HepG2 (cell line): ENCODE data around the gene RAC3. TPM values are rescaled to one million over a fixed set of nuclear protein-coding genes. Genes with fewer than 3 reads are reported as not detected.

Source experiments
- ATAC-seq: fragments of 200-7000 bp; cut with Tn5 transposase; 3 replicates; pipeline ENCODE4 v1.9.1; 2020; ENCODE audit warnings: mild to moderate bottlenecking, moderate library complexity
- BruUV-seq: library from RNA; stranded (reverse); fragments of 400-500 nt; replicated peaks from 2 replicates; lab custom pipeline; 2021; lab: Mats Ljungman, UMichigan
- CTCF ChIA-PET: fragments of 300-600 bp; formaldehyde crosslinking; extraction: SDS; loops from one replicate; lab custom pipeline; 2021; ENCODE audit warnings: low total read pairs, inconsistent platforms, low intra/inter-chr PET ratio; lab: Yijun Ruan, JAX
- POLR2A ChIA-PET: fragments of 350-600 bp; sonication (Branson Sonifier 250); formaldehyde crosslinking; loops from one replicate; lab custom pipeline; 2020; ENCODE audit warnings: antibody characterized with exemption, inconsistent platforms; lab: Yijun Ruan, JAX
- DNase-seq: peaks from one replicate; pipeline ENCODE4 v3.0.0-alpha.2; 2015; ENCODE audit warnings: low spot score
- FAIRE-seq: peaks from 3 replicates; lab custom pipeline; 2011; peaks lifted over from hg19 to GRCh38; lab: Jason Lieb, UNC
- H2AFZ ChIP-seq: one replicate; pipeline ENCODE4 v1.6.1; 2011; ENCODE audit warnings: low read length, inconsistent platforms
- H3K27ac ChIP-seq: fragments of 300-600 bp; 3 replicates; pipeline ENCODE4 v1.8.0; 2011; ENCODE audit warnings: mixed run types, mild to moderate bottlenecking, mixed read lengths, low read length, inconsistent platforms; ENCODE audit not compliant: insufficient read depth; ENCODE audit errors: extremely low read length
- H3K27me3 ChIP-seq, 2 experiments: fragments of 200-600 bp in 1 of 2; 2 replicates in 1 of 2; 3 replicates in 1 of 2; pipeline versions ENCODE4 v1.6.0 to v1.8.0; 2011; ENCODE audit warnings: low read length in 2 of 2, mild to moderate bottlenecking in 2 of 2, moderate library complexity in 2 of 2, inconsistent platforms in 1 of 2; ENCODE audit not compliant: insufficient read depth in 2 of 2, control insufficient read depth in 1 of 2
- H3K36me3 ChIP-seq, 2 experiments: fragments of 200-600 bp in 1 of 2; replicated peaks in 1 of 2; 2 replicates in 1 of 2; 3 replicates in 1 of 2; pipeline versions ENCODE4 v1.5.1 to v1.8.0; 2011; ENCODE audit warnings: low read length in 2 of 2, inconsistent platforms in 1 of 2; ENCODE audit not compliant: insufficient read depth in 2 of 2, control insufficient read depth in 1 of 2
- H3K4me1 ChIP-seq: 2 replicates; pipeline ENCODE4 v1.5.1; 2012; ENCODE audit warnings: low read length, inconsistent platforms; ENCODE audit not compliant: insufficient read depth
- H3K4me2 ChIP-seq: 2 replicates; pipeline ENCODE4 v1.6.0; 2011; ENCODE audit warnings: low read depth, low read length, inconsistent platforms
- H3K4me3 ChIP-seq, 3 experiments: fragments of 200-600 bp in 1 of 3; sonication (generic), shearing (Covaris generic) in 1 of 3; replicated peaks in 1 of 3; 2 replicates each; pipeline ENCODE4 v1.5.1; 2011 to 2016; ENCODE audit warnings: low read length in 3 of 3, inconsistent platforms in 2 of 3, low read depth in 2 of 3, mild to moderate bottlenecking in 2 of 3, control low read depth in 1 of 3, mixed read lengths in 1 of 3; ENCODE audit not compliant: insufficient read depth in 1 of 3
- H3K79me2 ChIP-seq: one replicate; pipeline ENCODE4 v1.6.1; 2011; ENCODE audit warnings: low read length, inconsistent platforms; ENCODE audit not compliant: insufficient read depth
- H3K9ac ChIP-seq: 2 replicates; pipeline ENCODE4 v1.6.0; 2011; ENCODE audit warnings: mild to moderate bottlenecking, low read depth, low read length, inconsistent platforms; ENCODE audit not compliant: insufficient read depth
- H3K9me3 ChIP-seq: 2 replicates; pipeline ENCODE4 v1.5.1; 2012; ENCODE audit warnings: mild to moderate bottlenecking, low read length
- H4K20me1 ChIP-seq: 2 replicates; pipeline ENCODE4 v1.6.0; 2011; ENCODE audit warnings: inconsistent platforms, mild to moderate bottlenecking, low read length, moderate library complexity; ENCODE audit not compliant: insufficient read depth
- CBFB ChIP-seq: sonication (generic); formaldehyde crosslinking; IDR thresholded peaks from 2 replicates; pipeline ENCODE4 v1.4.0; 2020; ENCODE audit warnings: missing genetic modification reagents
- CENPX ChIP-seq: sonication (generic); formaldehyde crosslinking; IDR thresholded peaks from 2 replicates; pipeline ENCODE4 v1.9.0; 2021; ENCODE audit warnings: mild to moderate bottlenecking, missing genetic modification reagents, moderate library complexity
- CERS6 ChIP-seq: sonication (generic); formaldehyde crosslinking; IDR thresholded peaks from 2 replicates; pipeline ENCODE4 v1.5.0; 2020; ENCODE audit warnings: missing genetic modification reagents
- DNMT3B ChIP-seq: conservative IDR thresholded peaks from 2 replicates; pipeline ENCODE4 v1.6.1; 2016; ENCODE audit warnings: missing biosample characterization, control low read depth
- IKZF1 ChIP-seq: fragments of 450-650 bp; IDR thresholded peaks from 2 replicates; pipeline ENCODE4 v1.7.1; 2016
- NFIC ChIP-seq: IDR thresholded peaks from 2 replicates; pipeline ENCODE4 v1.6.1; 2012; ENCODE audit warnings: mild to moderate bottlenecking, low read length, inconsistent platforms
- PRPF4 ChIP-seq: fragments of 200-400 bp; formaldehyde crosslinking; IDR thresholded peaks from 2 replicates; pipeline ENCODE4 v1.6.1; 2016; ENCODE audit warnings: low read length, low read depth; ENCODE audit not compliant: poor library complexity, severe bottlenecking
- SAP130 ChIP-seq: IDR thresholded peaks from 2 replicates; pipeline ENCODE4 v1.6.1; 2016; ENCODE audit warnings: low read depth
- SIN3B ChIP-seq: fragments of 150-350 bp; IDR thresholded peaks from 2 replicates; pipeline ENCODE4 v1.6.1; 2014; ENCODE audit warnings: low read length
- TSC22D2 ChIP-seq: sonication (generic); formaldehyde crosslinking; IDR thresholded peaks from 2 replicates; pipeline ENCODE4 v1.5.1; 2020; ENCODE audit warnings: missing genetic modification reagents, mild to moderate bottlenecking, borderline replicate concordance
- ZBTB38 ChIP-seq: sonication (generic); formaldehyde crosslinking; IDR thresholded peaks from 2 replicates; pipeline ENCODE4 v1.5.1; 2020; ENCODE audit warnings: mild to moderate bottlenecking, missing genetic modification reagents
- ZNF337 ChIP-seq: sonication (generic); formaldehyde crosslinking; IDR thresholded peaks from 2 replicates; pipeline ENCODE4 v1.5.1; 2020; ENCODE audit warnings: missing genetic modification reagents, low read depth, mild to moderate bottlenecking, borderline replicate concordance
- ZNF703 ChIP-seq: sonication (generic); formaldehyde crosslinking; IDR thresholded peaks from 2 replicates; pipeline ENCODE4 v1.5.1; 2020; ENCODE audit warnings: missing genetic modification reagents, mild to moderate bottlenecking, moderate library complexity, borderline replicate concordance
- WGBS: methylation state at CpG from one replicate; pipeline ENCODE4 v1.1.6; 2017; ENCODE audit warnings: low lambda C conversion rate; 5-methylcytosine and 5-hydroxymethylcytosine counted together
- in situ Hi-C: cut with HindIII; loops from 2 replicates; pipeline ENCODE4 v1.10.0; 2017; ENCODE audit warnings: low pct_unique_long_range_greater_than_20kb; ENCODE audit not compliant: extremely low pct_ligation_motif_present
- intact Hi-C: fragments of 100-400 bp; cut with micrococcal nuclease; formaldehyde crosslinking; loops from one replicate; pipeline ENCODE4 v1.10.0; 2022; ENCODE audit not compliant: unreplicated experiment
- polyA plus RNA-seq, 8 experiments: library from polyadenylated mRNA; depleted of rRNA in 3 of 8; stranded (reverse) in 7 of 8; unstranded in 1 of 8; fragments of >200 nt; fragmentation: Illumina TruSeq in 4 of 8; extraction: Trizol in 4 of 8; gene quantifications; 2 replicates each; pipeline versions ENCODE4 v1.2.1 to v1.2.3, GENCODE V29; 2011 to 2016; ENCODE audit warnings: low read depth in 4 of 8, missing spikeins in 1 of 8, mixed read lengths in 1 of 8; ENCODE audit not compliant: insufficient read depth in 1 of 8
- total RNA-seq, 5 experiments: library from RNA; depleted of rRNA; stranded (reverse); fragments of >200 nt; fragmentation: Illumina TruSeq; extraction: Trizol; gene quantifications; 2 replicates each; pipeline ENCODE4 v1.2.3, GENCODE V29; 2016; ENCODE audit warnings: low read depth in 1 of 5

Gene RAC3
- total and polyA plus RNA-seq, 2 of the 13 experiments (the other 11 are each of a cell fraction or from before 2014, with no cell fraction given): 10.5 to 21.3 TPM

- no peak for TF ChIP-seq IKZF1
- no peak for TF ChIP-seq ZNF337 (CRISPR knock-in tag)
- TF ChIP-seq NFIC: no peak
- TF ChIP-seq CENPX (CRISPR knock-in tag): no peak
Observed at GRCh38 chr17:81996757-81997441, 34.6 kb upstream of the RAC3 start (continued).

GRCh38 chr17:81998212-81998611 lies 33.3 kb upstream of the RAC3 start:
- no TSS peak for BruUV-seq
- no peak for DNase-seq
- H3K79me2 ChIP-seq: peaks cover 75% of the 10 kb centered on the region
- POLR2A ChIA-PET: interaction anchor here (3.2 to 16.1 kb wide), 7 partner anchors 19 to 44 kb away, joined by 11 to 470 read pairs (median 356); partner anchors contain the start of genes ASPSCR1, CENPX, LRRC45 and NOTUM
- intact Hi-C loops: no loop called here
- peak overlapping the region in 2 of 3 experiments; percentile 7 to 46; a peak in 1 of 6 replicates for H3K4me3 ChIP-seq
- no peaks in the 10 kb centered on the region for H3K36me3 ChIP-seq
- no peaks in the 10 kb centered on the region for H4K20me1 ChIP-seq
- no peak for ATAC-seq
- peak overlapping the region; percentile 70 for H3K4me2 ChIP-seq
- WGBS: 82% methylated on average over 7 of the region's 7 CpGs
- CTCF ChIA-PET: interaction anchor here (5.6 kb wide), 1 partner anchor 38 kb away, joined by 73 read pairs; the partner anchor contains the start of gene NOTUM
- H3K27me3 ChIP-seq: no peaks in the 10 kb centered on the region
- no peaks in the 10 kb centered on the region for H3K9me3 ChIP-seq
- no peak overlapping the region for H2AFZ ChIP-seq
- TF ChIP-seq TSC22D2 (CRISPR knock-in tag) (0 out of 2 replicates have a peak, but pooled peaks have one; percentile 24), DNMT3B (CRISPR knock-in tag) (no peak), SIN3B (no peak), PRPF4 (peak; percentile 96), CERS6 (CRISPR knock-in tag) (no peak), CBFB (CRISPR knock-in tag) (no peak), ZBTB38 (peak; percentile 34; the same call in 1 of the 2 replicates), ZNF703 (no peak), SAP130 (0 out of 2 replicates have a peak, but pooled peaks have one; percentile 14)
- H3K4me1 ChIP-seq: peaks cover 99% of the 10 kb centered on the region
- peak overlapping the region; percentile 95 for H3K27ac ChIP-seq
- peak overlapping the region; percentile 80 for H3K9ac ChIP-seq
- in situ Hi-C loops: loop anchor here (5.0 kb wide), 1 partner anchor 41 kb away; no protein-coding TSS in a partner anchor
- no peak for FAIRE-seq
